GM10266 (cell line): ENCODE measurements around the gene JMJD8.

Experiments
- DNase-seq: peaks from one replicate; pipeline ENCODE4 v3.0.0; 2012; ENCODE audit errors: extremely low spot score
- CTCF ChIP-seq: IDR thresholded peaks from 2 replicates; pipeline ENCODE4 v1.5.1; 2012; ENCODE audit warnings: mild to moderate bottlenecking, low read depth; ENCODE audit not compliant: control insufficient read depth, insufficient read depth; ENCODE audit errors: missing control alignments

The JMJD8 gene

DNA sequence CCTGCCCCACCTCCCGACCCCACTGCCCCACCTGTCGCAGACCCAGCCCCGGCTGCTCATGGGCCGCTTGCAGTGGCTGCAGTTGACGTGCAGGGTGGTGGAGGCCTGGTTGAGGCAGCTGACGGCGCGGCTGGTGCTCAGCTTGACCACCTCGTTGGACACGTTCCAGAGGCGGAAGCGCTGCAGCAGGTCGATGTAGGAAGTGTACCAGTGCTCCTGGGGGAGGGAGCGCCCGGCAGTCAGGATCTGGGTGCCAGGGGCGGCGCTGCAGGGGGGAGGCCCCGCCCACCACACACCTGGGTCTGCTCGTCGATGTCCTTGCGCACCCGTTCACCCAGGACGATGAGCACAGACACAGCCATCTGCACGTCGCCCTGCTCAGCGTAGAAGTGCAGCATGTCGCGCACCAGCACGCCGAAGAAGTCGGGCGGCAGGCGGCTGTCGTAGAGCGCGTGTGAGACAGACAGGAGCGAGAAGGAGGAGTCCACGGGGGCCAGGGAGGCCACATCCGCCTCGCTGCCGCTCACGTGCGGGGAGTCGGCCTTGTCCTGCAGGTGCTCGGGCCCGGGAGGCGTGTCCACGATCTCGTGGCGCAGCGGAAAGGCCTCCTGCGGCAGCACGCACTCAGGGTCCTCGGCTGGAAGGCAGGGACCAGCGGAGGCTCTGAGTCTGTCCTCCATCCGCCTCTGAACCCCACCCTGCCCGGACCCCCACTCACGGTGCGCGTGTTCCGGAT lies 995 bp upstream of the JMJD8 start:
- no peak for TF ChIP-seq CTCF
- no peak for DNase-seq

GRCh38 chr16:683396-684070 lies 601 bp downstream of the JMJD8 start:
- no peak for DNase-seq
- TF ChIP-seq CTCF: no peak

DNA sequence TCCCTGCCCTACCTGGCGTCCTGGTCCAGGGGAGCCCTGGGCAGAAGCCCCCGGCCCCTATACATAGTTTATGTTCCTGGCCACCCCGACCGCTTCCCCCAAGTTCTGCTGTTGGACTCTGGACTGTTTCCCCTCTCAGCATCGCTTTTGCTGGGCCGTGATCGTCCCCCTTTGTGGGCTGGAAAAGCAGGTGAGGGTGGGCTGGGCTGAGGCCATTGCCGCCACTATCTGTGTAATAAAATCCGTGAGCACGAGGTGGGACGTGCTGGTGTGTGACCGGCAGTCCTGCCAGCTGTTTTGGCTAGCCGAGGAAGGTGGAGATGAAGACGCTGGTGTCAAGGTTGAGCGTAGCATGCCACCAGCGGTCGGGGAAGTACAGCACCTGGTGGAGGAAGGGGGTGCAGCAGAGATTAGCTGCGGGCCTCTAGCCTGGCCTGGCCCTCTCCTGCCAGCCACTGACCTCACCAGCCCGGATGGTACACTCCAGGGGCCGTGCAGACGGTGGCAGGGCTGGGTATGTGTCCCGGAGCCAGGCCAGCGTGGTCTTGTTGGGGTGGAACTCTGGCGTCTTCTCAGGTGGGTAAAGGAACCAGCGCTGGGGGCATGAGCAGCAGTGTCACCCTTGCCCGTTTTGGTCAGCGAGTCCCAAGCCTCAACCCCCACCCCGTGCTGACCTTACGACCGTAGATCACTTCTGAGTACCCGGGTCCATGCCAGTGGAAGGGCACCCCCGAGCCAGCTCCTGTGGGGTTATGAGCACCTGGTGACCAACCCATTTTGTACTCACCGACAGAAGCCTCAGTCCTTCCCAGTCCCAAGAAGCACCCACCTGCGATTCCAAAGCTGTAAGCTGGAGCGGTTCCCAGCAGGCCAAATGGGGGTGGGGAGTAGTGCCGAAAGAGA lies 1.4 kb downstream of the JMJD8 start:
- no peak for DNase-seq
- no peak for TF ChIP-seq CTCF

- no peak for TF ChIP-seq CTCF
- DNase-seq: no peak
Observed at GRCh38 chr16:681746-682427, 2.2 kb downstream of the JMJD8 start.

GRCh38 chr16:680967-681745 lies 3.0 kb downstream of the JMJD8 start:
- DNase-seq: no peak
- TF ChIP-seq CTCF: peak; percentile 25

- no peak for TF ChIP-seq CTCF
- no peak for DNase-seq
Observed at GRCh38 chr16:680625-680945, 3.5 kb downstream of the JMJD8 start.
